Stimulated activated CD4-positive, alpha-beta T cell treated with anti-CD3 and anti-CD28 coated beads, Interleukin-1b, Interleukin-23, amount 100 ng/mL, for 48 hours (primary cell): Measurements from ENCODE around the gene LONRF2.
A peak's percentile ranks its signal among the peaks of the same experiment; 100 is the strongest.
"Not testable (repeated sequence)": the region's sequence is repeated elsewhere in the genome, so short reads cannot be mapped to it uniquely, and the experiment has no call there.

ENCODE experiments used
- DNase-seq: peaks from one replicate; pipeline ENCODE4 v3.0.0-alpha.2; 2020

LONRF2 gene

GRCh38 chr2:100250645-100251044 is 71.7 kb downstream of the LONRF2 start:
- DNase-seq: no peak

GRCh38 chr2:100248971-100249370 is 73.3 kb downstream of the LONRF2 start:
- no peak for DNase-seq

GRCh38 chr2:100248556-100248955 is 73.7 kb downstream of the LONRF2 start:
- not testable (repeated sequence) for DNase-seq

- no peak for DNase-seq
These were observed 74.3 kb downstream of the LONRF2 start for GRCh38 chr2:100248044-100248330.

GRCh38 chr2:100247256-100248043 is 74.9 kb downstream of the LONRF2 start:
- DNase-seq: no peak

GRCh38 chr2:100246163-100247145 is 75.8 kb downstream of the LONRF2 start:
- DNase-seq: peak; percentile 13

- no peak for DNase-seq
These were observed 76.6 kb downstream of the LONRF2 start for GRCh38 chr2:100245681-100246080.

GRCh38 chr2:100244881-100245605 is 77.3 kb downstream of the LONRF2 start:
- DNase-seq: no peak

- no peak for DNase-seq
These were observed 78.7 kb downstream of the LONRF2 start for GRCh38 chr2:100243631-100244030.

- peak; percentile 54 for DNase-seq
These were observed 79.2 kb downstream of the LONRF2 start for GRCh38 chr2:100242891-100243619.

- DNase-seq: no peak
These were observed 79.8 kb downstream of the LONRF2 start for GRCh38 chr2:100242476-100242875.

- DNase-seq: no peak
These were observed 81.1 kb downstream of the LONRF2 start for GRCh38 chr2:100241236-100241635.

- DNase-seq: no peak
These were observed 81.9 kb downstream of the LONRF2 start for GRCh38 chr2:100240386-100240785.

GRCh38 chr2:100239486-100240210 is 82.7 kb downstream of the LONRF2 start:
- no peak for DNase-seq

GRCh38 chr2:100238471-100238870 is 83.8 kb downstream of the LONRF2 start:
- no peak for DNase-seq

GRCh38 chr2:100237770-100238169 is 84.5 kb downstream of the LONRF2 start:
- no peak for DNase-seq

GRCh38 chr2:100237163-100237562 is 85.1 kb downstream of the LONRF2 start:
- DNase-seq: no peak

- no peak for DNase-seq
These were observed 86.1 kb downstream of the LONRF2 start for GRCh38 chr2:100236166-100236565.

- no peak for DNase-seq
These were observed 86.7 kb downstream of the LONRF2 start for GRCh38 chr2:100235581-100235980.

- DNase-seq: no peak
These were observed 87.2 kb downstream of the LONRF2 start for GRCh38 chr2:100235098-100235497.

GRCh38 chr2:100234141-100234540 is 88.2 kb downstream of the LONRF2 start:
- no peak for DNase-seq

GRCh38 chr2:100233061-100233460 is 89.2 kb downstream of the LONRF2 start:
- DNase-seq: no peak
